GM19438 (cell line): ENCODE measurements around the gene TNFAIP2.

ENCODE experiments used
- ATAC-seq: cut with Tn5 transposase; IDR thresholded peaks from one replicate; pipeline ENCODE4 v1.9.1; 2021; ENCODE audit warnings: low read depth; ENCODE audit not compliant: unreplicated experiment

TNFAIP2 gene

GRCh38 chr14:103093856-103094405, 29.3 kb upstream of the TNFAIP2 start:
- no peak for ATAC-seq

GRCh38 chr14:103094406-103095209, 28.7 kb upstream of the TNFAIP2 start, which contains the start of gene EXOC3L4:
Gene EXOC3L4, plus strand, starts transcription at chr14:103094725. Its CDS starts 5,495 bp downstream, at chr14:103100220.
- ATAC-seq: no peak

DNA sequence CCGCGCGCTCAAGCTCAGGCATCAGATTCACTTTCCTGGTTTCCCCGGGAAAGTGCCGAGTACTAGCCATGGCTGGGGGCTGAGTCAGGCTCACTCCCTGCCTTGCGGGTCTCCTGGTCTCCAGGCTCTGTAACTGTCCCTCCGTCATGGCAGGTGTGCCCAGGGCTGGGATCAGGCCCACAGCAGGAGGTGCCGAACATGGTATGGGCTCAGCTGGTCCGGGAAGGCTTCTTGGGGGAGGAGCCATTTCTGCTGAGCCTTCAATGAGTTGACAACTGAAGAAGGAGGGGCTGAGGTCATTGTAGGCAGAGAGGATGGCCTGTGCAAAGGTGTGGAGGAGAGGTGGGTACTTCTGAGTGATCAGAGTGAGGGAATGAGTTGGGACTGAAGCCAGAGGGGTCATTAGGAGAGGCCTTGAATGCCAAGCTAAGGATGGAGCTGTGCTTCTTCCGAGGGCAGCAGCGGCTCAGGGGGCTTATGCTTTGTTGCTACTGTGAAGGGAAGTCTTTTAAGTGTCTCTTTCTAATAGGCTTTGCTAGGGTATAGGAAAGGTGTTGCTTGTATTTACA, 28.0 kb upstream of the TNFAIP2 start:
- no peak for ATAC-seq

DNA sequence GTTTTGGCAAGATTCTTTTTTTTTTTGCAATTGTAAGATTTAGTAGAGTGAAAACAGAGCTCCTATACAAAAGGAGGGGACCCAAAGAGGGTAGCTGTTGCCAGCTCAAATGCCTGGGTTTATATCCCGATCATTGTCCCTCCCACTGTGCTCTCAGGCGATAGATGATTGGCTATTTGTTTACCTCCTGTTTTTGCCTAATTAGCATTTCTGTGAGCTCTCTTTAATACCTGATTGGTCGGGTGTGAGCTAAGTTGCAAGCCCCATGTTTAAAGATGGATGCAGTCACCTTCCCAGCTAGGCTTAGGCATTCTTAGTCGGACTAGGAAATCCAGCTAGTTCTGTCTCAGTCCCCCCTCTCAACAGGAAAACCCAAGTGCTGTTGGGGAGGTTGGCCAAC, 26.9 kb upstream of the TNFAIP2 start:
- no peak for ATAC-seq

GRCh38 chr14:103097244-103097993, 25.8 kb upstream of the TNFAIP2 start:
- ATAC-seq: no peak

- no peak for ATAC-seq
These were observed 25.0 kb upstream of the TNFAIP2 start for GRCh38 chr14:103097994-103098957.

- no peak for ATAC-seq
These were observed 24.1 kb upstream of the TNFAIP2 start for GRCh38 chr14:103099081-103099732.

GRCh38 chr14:103099733-103100280, 23.5 kb upstream of the TNFAIP2 start:
- ATAC-seq: no peak

DNA sequence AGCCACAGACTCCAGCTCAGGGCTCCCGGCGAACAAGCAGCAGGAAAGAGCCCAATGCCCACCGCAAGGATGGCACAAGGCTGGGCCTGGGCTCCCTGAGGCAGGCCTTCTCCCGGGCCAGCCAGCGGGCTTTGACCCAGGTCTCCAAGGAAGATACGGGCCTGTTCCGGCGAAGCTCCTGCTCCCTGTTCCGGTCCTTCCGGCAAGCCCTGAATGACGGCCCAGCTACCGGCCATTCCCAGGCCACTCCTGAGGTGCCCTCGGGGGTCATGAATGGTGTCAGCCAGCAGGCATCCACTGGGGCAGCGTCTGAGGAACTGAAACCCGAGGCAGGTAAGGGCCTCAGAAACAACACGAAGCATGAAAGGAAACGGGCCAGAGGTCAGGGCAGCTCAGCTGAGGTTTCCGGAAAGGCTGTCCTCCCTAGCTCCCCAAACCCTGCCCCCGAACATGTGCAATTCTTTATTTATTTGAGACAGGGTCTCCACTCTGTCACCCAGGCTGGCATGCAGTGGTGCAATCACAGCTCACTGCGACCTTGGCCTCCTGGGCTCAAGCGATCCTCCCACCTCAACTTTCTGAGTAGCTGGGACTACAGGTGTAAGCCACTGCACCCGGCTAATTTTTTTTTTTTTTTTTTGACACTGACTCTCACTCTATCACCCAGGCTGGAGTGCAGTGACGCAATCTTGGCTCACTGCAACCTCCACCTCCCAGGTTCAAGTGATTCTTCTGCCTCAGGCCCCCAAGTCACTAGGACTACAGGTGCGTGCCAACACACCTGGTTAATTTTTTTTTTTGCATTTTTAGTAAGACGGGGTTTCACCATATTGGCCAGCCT, 22.8 kb upstream of the TNFAIP2 start:
- ATAC-seq: peak; percentile 72

- ATAC-seq: no peak
These were observed 21.9 kb upstream of the TNFAIP2 start for GRCh38 chr14:103101257-103101962.

DNA sequence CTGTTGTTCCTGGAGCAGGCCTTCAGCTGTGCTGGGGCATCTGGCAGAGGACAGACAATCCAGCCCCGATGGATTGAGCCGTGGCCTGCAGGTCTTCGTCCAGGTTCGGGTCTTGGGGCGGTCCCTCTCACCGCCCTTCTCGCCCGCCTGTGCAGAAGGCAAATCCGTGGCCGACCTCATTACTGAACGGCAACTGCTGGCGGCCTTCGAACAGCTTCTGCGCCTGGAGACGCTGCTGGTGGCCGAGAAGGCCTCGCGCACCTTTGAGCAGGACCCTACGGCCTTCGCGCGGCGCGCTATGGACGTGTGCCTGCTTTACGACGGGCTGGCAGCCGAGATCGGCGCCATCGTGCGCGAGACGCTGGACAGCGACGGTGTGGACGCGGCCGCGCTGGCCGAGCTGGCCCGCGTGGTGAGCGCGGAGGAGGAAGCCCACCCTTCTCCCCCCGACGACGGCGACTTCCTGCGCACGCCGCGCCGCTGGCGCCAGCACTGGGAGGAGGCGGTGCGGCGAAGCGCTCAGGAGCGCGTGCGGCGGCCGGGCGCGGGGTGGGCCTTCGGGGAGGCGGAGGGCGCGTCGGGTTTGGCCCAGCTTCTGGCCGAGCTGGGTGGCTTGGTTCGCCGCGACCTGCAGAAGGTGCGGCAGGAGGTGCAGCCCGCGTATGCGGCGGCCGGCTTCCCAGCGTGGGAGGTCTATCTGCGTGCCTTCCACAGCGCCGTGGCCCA, 21.1 kb upstream of the TNFAIP2 start:
- no peak for ATAC-seq

GRCh38 chr14:103102689-103103260, 20.5 kb upstream of the TNFAIP2 start:
- no peak for ATAC-seq

GRCh38 chr14:103103461-103104388, 19.5 kb upstream of the TNFAIP2 start:
- no peak for ATAC-seq

GRCh38 chr14:103104389-103104653, 18.9 kb upstream of the TNFAIP2 start:
- ATAC-seq: no peak

DNA sequence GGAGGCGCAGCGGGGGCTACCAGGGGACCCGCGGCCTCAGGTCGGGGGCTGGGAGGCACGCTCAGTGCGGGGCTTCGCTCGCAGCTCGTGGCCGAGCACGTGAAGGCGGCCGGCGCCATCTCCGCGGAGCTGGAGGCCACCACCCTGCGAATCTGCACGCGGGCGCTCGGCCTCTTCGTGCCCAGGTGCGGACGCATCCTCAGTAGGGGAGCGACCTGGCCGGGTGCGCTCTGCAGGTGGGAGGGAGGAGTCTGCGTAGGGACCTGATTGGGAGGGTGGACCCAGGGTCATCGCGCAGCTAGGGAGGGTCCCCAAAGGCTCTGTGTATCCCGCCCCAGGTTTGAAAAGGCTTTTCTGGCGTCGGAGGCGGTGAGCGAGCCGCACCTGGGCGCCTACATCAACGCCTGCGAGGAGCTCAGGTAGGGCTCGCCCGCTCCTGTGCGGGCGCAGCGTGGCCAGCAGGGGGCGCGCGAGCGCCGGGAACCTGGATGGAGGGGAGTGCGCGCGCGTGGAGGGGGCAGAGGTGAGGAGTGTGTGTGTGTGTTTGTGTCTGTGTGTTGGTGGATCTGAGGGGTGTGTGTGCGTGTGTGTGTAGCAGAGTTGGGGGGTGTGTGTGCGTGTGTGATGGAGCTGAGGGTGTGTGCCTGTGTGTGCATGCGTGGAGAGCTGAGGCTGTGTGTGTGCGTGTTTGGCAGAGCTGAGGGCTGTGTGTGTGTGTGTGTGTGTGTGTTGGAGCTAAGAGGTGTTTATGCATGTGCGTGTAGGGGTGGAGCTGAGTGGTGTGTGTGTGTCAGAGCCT, 18.4 kb upstream of the TNFAIP2 start:
- no peak for ATAC-seq
